HG03432 (cell line): ENCODE measurements around the gene GDF3.
"Not testable (repeated sequence)": the region's sequence is repeated elsewhere in the genome, so short reads cannot be mapped to it uniquely, and the experiment has no call there.

Experiments
- ATAC-seq: cut with Tn5 transposase; IDR thresholded peaks from one replicate; pipeline ENCODE4 v1.9.1; 2021; ENCODE audit warnings: mild to moderate bottlenecking, moderate library complexity; ENCODE audit not compliant: unreplicated experiment

Gene GDF3

DNA sequence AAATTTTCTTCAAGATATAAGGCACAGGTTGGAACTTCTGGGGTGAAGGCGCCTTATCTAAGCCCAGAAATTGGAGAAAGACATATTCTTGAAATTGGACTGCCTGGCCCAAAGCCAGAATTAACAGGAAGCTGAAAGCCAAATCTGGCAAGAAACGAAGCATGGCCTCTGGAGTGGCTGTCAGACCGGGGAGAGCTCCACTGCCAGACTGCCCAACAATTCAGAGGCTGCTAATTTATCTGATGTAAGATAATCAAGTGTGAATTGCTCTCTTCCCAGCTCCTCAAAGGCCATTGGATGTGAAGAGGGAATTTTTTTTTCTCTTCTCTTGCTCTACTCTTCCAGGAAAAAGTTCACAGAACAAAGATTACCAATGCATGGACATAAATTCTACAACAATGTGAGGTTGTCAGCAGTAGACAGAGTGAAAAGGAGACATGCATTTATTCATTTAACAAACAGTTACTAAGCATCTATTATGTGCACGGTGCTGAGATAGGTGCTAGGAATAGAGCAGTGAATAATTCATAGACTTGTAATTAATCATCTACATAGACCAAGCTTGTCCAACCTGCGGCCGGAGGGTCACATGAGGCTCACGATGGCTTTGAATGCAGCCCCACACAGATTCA is at the start of gene GDF3:
TSS of gene GDF3 (minus strand) at position 210 of the 632 bp plus-strand sequence. CDS start at position 163, 47 bp downstream.
- no peak for ATAC-seq

DNA sequence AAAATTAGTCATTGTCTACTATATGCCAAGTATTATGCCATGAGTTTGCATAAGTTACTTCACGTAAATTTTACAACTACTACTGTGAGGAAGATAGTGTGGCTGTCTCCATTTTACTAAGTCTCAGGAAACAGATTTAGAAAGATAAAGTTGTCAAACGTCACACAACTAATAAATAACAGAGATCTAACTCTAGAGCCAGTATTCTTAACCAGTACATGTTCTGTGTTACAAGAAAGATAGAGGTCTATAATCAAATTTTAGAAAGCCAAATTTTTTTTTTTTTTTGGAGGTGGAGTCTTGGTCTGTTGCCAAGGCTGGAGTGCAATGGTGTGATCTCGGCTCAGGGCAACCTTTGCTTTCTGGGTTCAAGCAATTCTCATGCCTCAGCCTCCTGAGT is 37.4 kb upstream of the GDF3 start:
- no peak for ATAC-seq

DNA sequence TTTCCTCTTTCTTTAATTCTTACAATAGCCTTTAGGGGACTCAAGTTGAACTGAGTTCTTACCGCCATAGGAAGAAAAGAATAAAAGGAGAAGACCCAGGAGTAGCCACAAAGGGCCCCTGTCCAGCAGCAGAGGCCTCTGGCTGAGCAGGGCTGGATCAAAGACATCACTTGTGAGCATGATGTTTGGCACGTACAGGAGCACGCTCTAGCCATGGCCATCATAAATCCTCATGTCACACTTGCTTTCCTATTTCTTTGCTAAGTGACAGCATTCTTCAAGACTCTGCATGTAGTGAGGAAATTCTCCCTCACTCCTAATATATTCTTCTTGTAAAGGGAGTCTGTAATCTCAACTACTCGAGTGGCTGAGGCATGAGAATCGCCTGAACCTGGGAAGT is 35.9 kb upstream of the GDF3 start:
- ATAC-seq: no peak

DNA sequence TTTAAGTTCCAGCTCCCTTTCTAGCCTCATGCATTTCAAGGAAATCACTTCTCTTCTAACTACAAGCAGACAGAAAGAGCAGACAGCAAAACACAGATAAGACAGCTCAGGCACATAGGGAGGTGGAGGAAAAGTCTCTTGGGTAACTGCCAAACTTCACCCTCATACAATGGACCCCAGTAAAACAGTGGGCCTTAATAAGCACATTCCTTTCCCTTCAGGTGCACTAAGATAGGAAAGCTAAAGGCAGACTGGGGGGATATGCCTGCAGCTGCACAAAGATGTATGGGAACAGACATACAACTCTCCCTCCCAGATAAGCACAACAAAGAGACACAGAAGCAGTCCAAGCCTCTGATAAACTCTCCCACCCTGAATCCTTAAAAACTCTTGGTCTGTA is 35.4 kb upstream of the GDF3 start:
- not testable (repeated sequence) for ATAC-seq

DNA sequence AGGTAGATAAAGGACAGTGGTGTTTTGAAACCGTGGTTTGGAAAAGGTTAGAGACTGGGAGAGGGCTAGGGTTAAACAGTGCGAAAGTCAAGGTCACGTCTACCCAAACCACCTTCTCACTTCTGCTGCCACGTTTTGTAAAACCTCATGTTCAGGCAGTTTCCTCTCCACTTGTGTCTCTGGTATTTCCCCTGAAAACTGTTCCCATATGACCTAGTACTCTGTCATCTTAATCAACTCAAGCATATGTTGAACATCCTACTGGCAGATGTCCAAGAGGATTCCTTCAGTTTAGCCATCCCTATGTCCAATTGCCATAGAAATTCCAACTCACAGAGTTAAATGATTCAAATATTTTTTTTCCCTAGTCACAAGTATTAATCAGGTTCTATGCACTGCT is 34.2 kb upstream of the GDF3 start:
- no peak for ATAC-seq

DNA sequence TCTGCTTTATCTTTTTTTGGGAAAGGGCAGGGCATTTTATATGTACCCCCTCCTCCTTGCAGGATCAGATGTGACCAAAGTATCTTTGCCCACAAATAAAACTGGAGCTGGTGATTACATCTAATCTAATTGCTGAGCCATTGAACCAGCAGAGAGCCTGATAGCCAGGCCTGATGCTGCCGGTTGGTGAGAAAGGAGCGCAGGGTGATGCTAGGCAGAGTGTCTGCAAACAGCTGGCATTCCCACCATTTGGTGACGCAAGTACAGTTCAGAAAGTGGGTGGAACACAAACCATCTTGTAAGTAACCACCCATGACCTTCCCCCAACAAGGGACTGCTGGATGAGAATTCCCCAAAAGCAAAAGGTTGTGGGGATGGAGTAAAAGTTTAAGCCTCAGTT is 28.4 kb upstream of the GDF3 start:
- no peak for ATAC-seq

DNA sequence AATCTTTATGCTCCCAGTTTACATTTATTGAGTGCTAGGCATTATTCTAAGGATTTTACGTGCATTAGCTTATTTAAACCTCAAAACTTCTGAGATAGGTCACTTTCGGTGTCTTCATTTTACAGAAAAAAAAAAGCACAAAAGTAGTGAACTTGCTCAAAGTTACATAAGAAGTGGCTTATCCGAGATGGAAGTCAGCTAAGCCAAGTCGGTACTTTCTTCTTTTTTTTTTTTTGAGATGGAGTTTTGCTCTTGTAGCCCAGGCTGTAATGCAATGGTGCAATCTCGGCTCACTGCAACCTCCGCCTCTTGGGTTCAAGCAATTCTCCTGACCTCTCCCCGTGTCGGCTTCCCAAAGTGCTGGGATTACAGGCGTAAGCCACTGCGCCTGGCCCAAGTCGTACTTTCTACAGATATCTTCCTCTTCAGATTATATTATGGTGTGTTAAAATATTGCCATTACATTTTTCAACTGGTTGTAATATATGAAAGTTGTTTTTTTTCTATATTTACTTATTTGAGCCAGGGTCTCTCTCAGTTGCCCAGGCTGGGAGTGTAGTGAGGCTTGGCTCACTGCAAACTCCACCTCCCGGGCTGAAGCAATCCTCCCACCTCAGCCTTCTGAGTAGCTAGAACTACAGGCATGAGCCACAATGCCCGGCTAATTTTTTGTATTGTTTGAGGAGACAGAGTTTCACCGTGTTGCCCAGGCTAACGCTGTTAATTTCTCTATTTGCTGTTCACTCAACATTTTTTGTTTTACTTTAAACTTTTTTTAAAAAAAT is 24.6 kb upstream of the GDF3 start:
- no peak for ATAC-seq

DNA sequence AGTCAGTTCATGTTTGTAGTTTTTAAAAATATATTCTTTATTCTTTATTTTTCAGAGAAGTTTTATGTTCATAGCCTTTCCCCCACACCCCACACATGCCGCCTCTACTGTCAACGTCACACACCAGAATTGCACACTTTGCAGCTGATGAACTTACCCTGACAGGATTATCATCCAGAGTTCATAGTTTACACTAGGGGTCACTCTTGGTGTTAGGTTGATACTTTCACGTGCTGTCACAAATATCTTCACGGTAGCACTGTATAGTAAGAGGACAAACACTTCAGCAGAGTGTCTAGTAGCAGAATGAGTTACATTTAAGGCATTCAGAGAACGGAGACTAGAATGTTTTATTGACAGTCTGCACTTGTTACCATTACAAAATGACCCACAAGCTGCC is 20.8 kb upstream of the GDF3 start:
- no peak for ATAC-seq

DNA sequence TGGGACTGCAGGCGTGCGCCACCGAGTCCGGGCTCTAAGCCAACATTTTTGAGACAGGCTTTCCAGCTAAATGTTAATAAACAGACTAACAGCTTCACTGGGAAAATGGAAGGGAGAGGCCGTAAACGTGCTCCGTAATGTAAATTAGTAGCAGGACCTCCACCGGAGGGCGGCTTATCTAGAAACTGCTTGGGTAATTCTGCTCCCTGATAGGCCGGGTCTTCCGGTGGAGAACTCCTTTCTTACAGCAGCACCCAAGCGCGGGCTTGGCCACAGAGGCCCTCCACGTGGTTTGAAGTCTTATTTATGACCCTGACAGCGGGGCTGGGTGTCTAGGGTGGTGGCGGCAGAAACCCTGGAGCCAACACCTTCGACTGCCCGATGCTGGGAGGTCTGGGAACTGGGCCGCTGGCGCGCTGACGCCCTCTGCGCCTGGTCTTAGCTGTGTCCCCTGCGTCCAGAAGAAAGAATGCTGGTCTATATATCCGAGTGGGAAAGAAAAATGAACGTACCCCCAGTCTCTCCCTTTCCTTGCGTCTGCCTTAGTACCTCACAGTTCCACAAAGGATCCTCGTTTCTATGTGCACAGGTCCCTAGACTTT is 17.4 kb upstream of the GDF3 start:
- ATAC-seq: no peak

DNA sequence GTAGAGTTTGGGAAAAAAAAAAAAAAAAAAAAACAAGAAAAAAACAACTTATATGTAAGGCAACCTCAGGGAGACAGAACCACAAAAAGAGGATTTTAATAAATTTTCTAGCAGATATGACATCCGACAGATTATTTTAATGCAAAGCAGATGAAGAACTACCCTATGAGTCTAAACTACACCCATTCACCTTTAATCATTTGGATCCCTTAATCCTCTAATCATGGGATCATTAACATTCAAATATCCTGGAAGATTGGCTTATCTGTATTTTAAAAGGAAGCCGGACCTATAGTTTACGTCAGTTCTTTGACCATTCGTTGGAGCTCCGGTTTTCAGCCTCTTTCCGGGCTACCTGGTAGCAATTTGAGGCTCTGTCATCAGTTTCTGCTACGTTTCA is 15.6 kb upstream of the GDF3 start, which contains the start of gene DPPA3:
TSS of gene DPPA3 (plus strand) at position 301 of the 400 bp plus-strand sequence. CDS start 138 bp downstream, outside the sequence.
- ATAC-seq: no peak

DNA sequence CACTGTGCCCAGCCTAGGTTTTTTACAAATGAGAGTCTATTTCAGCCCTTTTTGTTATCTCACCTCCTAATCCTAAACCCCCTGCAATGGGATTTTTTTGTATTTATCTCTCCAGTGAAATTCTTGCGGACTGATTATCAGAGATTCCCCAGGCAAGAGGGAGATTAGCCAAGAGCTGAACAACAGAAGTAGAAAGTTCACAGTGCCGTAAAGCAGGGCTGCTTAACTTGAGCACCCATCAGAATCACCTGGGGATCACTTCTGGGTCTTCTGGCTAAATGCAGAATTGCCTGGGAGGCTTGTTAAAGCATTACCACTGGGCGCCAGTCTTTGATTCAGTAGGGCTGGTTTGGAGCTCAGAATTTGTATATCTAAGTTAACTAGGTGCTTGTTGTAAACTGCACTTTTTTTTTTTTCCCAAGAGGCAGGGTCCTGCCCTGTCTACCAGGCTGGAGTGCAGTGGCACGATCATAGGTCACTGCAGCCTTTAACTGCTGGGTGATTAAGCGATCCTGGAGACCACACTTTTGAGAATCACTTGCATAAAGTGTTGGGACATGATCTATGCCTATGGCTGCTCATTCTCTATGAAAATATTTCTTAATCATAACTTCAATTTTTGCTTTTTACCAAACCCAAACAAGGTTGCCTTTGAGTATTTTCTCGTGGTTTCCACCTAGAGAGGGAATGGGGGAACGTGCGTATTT is 14.5 kb upstream of the GDF3 start:
- ATAC-seq: no peak

DNA sequence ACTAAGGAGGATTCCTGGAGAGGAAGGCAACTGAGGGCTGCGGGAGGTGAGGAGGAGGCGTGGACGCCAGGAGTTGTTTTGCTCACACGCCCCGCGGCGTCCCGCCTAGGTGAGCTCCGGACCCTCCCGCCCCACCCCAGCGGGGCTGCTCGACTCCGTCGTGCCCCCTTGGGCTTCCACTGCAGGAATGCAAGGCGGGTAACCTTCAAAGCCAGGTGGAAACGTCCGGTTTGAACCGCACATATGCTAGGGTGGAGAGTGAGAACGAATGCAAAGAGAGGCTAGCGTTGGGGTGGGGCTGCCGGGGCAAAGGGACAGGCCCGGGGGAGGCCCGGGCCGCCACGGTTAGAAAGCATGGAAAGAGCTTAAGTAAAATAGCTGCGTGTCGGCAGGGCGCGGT is 10.3 kb upstream of the GDF3 start:
- ATAC-seq: no peak

DNA sequence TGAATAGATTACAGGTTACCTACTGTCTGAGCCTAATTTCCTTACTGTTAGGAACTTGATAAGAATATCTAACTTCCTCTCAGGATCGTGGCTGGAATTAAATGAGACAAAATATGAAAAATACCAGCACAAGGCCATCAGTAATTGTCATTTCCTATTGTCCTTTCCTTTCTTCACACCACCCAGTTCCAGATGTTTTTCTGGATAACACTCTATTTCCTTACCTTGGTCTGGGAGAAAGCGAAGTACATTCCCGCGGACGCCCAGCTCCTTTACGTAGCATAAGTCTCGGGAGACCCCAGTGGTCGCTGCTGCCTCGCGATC is 376 bp downstream of the GDF3 start:
- ATAC-seq: no peak

DNA sequence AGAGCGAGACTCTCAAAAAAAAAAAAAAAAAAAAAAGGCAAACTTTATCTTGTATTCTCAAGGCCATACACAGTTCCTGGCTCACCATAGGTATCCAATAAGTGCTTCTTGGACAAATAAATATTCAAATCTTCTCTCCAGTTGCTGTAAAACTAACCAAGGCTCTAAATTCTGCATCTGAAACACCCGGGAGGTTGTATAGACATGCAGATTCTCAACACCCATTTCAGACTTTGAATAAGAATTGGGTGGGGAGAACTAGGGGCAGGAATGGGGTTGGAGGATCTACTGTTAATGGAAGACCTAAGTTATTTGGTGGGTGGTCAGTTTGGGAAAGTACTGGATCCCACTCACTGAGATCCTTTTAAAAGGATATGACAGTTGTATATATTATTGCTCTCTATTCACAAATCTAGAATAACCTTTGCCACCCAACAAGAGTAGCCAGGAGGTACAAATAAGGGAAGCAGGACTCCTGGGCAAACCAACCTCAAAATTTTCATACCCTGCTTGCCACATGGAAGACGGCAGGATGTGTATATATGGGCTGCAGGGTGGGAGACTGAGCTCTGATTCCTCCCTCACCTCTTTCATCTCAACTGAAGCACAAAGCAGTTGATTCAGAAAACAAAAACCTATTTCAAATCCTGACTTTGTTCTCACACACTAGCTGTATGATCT is 879 bp downstream of the GDF3 start:
- no peak for ATAC-seq

DNA sequence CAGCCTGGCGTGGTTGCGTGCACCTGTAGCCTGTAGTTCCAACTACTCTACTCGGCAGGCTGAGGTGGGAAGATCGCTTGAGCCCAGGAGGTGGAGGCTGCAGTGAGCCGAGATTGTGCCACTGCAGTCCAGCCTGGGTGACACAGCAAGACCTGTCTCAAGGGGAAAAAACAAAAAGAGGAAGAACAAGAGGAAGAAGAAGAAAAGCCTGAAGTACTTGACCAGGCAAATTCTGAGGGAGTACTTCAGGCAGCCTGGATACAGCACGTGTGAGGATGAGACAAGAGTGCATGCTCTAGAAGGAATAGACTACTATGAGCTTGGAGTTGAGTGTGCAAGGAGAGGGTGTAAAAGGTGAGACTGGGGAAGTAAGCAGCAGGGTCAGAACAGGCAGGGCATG is 1.8 kb downstream of the GDF3 start:
- no peak for ATAC-seq

DNA sequence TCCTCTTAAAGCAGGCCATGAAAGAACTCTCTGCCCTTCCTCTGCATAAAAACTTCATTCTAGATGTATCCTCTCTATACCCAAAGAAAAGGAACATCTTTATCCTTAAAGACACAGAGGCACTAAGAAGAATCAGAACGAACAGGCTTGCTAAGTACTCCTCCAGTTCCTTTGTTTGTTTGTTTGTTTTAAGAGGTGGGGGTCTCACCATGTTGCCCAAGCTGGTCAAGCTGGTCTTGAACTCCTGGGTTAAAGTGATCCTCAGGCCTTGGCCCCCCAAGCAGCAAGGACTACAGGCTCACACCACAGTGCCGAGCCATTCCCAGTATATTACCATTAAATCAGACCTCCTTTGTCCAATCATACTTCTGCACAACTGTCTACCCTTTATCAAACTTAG is 14.0 kb downstream of the GDF3 start:
- ATAC-seq: no peak

DNA sequence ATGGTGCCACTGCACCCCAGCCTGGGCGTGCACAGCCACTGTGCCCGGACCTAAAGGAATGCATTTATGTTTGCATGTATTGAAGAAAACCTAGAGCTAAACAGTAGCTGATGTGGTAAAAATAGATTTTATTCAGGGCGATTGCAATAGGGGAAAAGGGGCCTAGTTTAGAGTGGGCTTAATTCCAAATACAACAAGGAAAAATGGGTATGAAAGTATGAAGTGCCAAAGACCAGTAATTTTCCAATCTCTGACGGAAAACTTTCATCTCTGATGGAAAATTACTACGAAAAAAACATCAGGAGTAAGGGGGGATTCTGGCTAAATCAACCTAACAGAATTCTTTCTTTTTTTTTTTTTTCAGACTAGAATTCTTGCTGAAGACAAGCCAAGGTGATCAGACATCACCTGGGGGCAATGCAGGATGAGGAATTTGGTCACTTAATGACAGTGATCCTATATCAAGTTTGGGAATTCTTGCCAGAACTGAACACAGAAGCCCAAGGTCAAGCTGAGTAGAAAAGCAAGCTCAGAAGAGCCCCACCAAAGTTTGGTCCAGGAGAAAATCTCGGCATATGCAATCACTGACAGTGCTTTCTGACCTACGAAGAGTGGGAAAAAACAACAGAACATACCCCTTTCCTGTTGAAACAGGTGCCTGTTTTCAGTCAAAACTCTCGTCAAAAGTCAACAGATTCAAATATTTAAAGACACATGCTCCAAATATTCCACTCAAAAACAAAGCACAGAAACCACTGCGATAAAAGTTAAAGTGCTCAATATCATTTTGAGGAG is 16.1 kb downstream of the GDF3 start:
- no peak for ATAC-seq

DNA sequence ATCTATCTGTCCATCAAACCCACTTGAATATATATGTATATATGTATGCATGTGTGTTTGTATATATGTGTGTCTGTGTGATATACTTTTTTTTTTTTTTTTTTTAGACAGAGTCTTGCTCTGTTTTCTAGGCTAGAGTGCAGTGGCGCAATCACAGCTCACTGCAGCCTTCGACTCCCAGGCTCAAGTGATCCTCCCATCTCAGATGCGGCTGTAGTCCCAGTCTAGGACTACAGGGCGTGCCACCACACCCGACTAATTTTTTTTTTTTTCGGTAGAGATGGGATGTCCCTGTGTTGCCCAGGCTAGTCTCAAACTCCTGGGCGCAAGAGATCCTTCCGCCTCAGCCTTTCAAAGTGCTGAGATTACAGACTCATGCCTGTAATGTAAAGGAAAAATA is 16.8 kb downstream of the GDF3 start:
- no peak for ATAC-seq

DNA sequence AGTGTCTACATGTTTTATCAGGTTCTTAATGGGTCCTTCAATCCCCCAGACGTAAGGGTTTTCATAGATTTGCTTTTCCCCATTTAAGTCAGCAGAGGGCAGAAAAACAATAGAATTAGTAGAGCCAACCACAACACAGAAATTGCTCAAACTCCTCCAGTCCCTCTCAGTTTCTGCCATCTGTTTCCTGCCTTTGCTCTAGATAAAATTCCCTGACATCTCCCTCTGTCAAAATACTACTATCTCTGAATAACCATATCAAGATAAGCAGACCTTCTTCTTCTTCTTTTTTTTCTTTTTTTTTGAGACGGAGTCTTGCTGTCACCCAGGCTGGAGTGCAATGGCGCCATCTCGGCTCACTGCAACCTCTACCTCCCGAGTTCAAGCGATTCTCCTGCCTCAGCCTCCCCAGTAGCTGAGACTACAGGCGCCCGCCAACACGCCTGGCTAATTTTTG is 18.1 kb downstream of the GDF3 start:
- not testable (repeated sequence) for ATAC-seq

DNA sequence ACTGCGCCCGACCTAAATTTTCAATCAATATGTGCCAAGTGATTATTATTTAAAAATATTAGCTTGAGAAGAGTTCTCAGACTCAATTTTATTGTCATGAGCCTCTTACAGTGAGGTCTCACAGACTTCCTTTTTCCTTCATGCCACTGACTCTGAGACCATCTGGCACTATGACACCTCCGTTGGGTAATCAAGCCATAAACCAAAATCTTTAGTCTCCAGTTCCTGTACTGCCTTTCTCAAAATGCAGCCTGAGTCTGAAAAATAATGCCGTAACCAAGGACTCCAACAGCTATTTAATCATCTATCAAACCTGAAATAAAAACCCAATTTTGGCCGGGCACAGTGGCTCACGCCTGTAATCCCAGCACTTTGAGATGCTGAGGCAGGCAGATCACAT is 20.1 kb downstream of the GDF3 start:
- not testable (repeated sequence) for ATAC-seq
